Fibroblast of lung (primary cell): ENCODE results near the gene RARG. TPM values are rescaled to one million over a fixed set of nuclear protein-coding genes. Genes with fewer than 3 reads are reported as not detected.

ENCODE experiments used
- DNase-seq, 2 donors: peaks; one replicate each; pipeline versions ENCODE4 v3.0.0 to v3.0.0-alpha.2; 2010; ENCODE audit warnings: low read depth in 2 of 2
- H2AFZ ChIP-seq: 2 replicates; pipeline ENCODE4 v1.5.1; 2012; ENCODE audit warnings: low read length, control low read depth, inconsistent platforms
- H3K27ac ChIP-seq: 2 replicates; pipeline ENCODE4 v1.5.1; 2011; ENCODE audit warnings: low read length, control low read depth; ENCODE audit not compliant: insufficient read depth
- H3K27me3 ChIP-seq: 2 replicates; pipeline ENCODE4 v1.5.1; 2011; ENCODE audit warnings: mild to moderate bottlenecking, low read length; ENCODE audit not compliant: control insufficient read depth, insufficient read depth
- H3K36me3 ChIP-seq: 2 replicates; pipeline ENCODE4 v1.5.1; 2011; ENCODE audit warnings: low read length; ENCODE audit not compliant: control insufficient read depth, insufficient read depth
- H3K4me1 ChIP-seq: 2 replicates; pipeline ENCODE4 v1.5.1; 2011; ENCODE audit warnings: low read length; ENCODE audit not compliant: control insufficient read depth, insufficient read depth; ENCODE audit errors: extremely low read depth
- H3K4me2 ChIP-seq: 2 replicates; pipeline ENCODE4 v1.5.1; 2011; ENCODE audit warnings: low read length, control low read depth; ENCODE audit not compliant: insufficient read depth; ENCODE audit errors: extremely low read depth
- H3K4me3 ChIP-seq, 4 experiments: fragments of 200-600 bp in 1 of 4; sonication (generic) in 1 of 4; replicated peaks in 1 of 4; 2 replicates each; pipeline ENCODE4 v1.5.1; 2011 to 2016; ENCODE audit warnings: low read length in 4 of 4, low read depth in 3 of 4, mild to moderate bottlenecking in 3 of 4, control low read depth in 2 of 4, inconsistent platforms in 1 of 4, mixed read lengths in 1 of 4; ENCODE audit not compliant: insufficient read depth in 1 of 4; ENCODE audit errors: control extremely low read depth in 1 of 4
- H3K79me2 ChIP-seq: 2 replicates; pipeline ENCODE4 v1.5.1; 2012; ENCODE audit warnings: mild to moderate bottlenecking, low read length, inconsistent platforms; ENCODE audit not compliant: control insufficient read depth, insufficient read depth
- H3K9ac ChIP-seq: 2 replicates; pipeline ENCODE4 v1.5.1; 2011; ENCODE audit warnings: mild to moderate bottlenecking, low read length, control low read depth; ENCODE audit not compliant: insufficient read depth
- H3K9me3 ChIP-seq: 2 replicates; pipeline ENCODE4 v1.5.1; 2012; ENCODE audit warnings: low read depth, low read length; ENCODE audit not compliant: control insufficient read depth, insufficient read depth
- H4K20me1 ChIP-seq: 2 replicates; pipeline ENCODE4 v1.5.1; 2011; ENCODE audit warnings: low read length; ENCODE audit not compliant: control insufficient read depth, insufficient read depth; ENCODE audit errors: extremely low read depth
- CTCF ChIP-seq, 2 donors: IDR thresholded peaks in 1 of 2; conservative IDR thresholded peaks in 1 of 2; 1 replicate in 1 of 2; 2 replicates in 1 of 2; pipeline ENCODE4 v1.5.1; 2011 to 2012; ENCODE audit warnings: low read length in 2 of 2, control low read depth in 1 of 2, inconsistent platforms in 1 of 2, low read depth in 1 of 2, mild to moderate bottlenecking in 1 of 2
- EZH2 ChIP-seq: IDR thresholded peaks from 2 replicates; pipeline ENCODE4 v1.5.1; 2012; ENCODE audit warnings: low read length, control low read depth, mild to moderate bottlenecking; ENCODE audit errors: missing control alignments
- polyA plus RNA-seq, 2 donors: library from polyadenylated mRNA; depleted of rRNA in 1 of 2; stranded (reverse) in 1 of 2; unstranded in 1 of 2; fragments of >200 nt; gene quantifications; 2 replicates each; pipeline ENCODE4 v1.2.1, GENCODE V29; 2011 to 2012; ENCODE audit warnings: missing spikeins in 1 of 2
- total RNA-seq: library from RNA; depleted of rRNA; stranded (reverse); fragments of >200 nt; gene quantifications from 2 replicates; pipeline ENCODE4 v1.2.1, GENCODE V29; 2014

Gene RARG
- total and polyA plus RNA-seq, 2 donors (not counting 1 experiment from before 2014, with no cell fraction given), result 30.4 to 51.4 TPM

GRCh38 chr12:53200107-53200457, 31.9 kb downstream of the RARG start:
- no peak for DNase-seq
- Histone ChIP-seq H3K79me2 (no peaks in the 10 kb centered on the region), H2AFZ (no peak overlapping the region), H3K4me3 (no peak overlapping the region), H3K27ac (no peak overlapping the region), H3K9me3 (no peaks in the 10 kb centered on the region), H3K36me3 (no peaks in the 10 kb centered on the region), H3K9ac (no peak overlapping the region), H3K27me3 (no peaks in the 10 kb centered on the region), H3K4me2 (no peak overlapping the region), H3K4me1 (no peaks in the 10 kb centered on the region), H4K20me1 (no peaks in the 10 kb centered on the region)
- TF ChIP-seq EZH2 (no peak), CTCF (conservative IDR thresholded peaks at IDR 0.05 in 1 of 2, IDR thresholded peaks at IDR 0.05 in 1 of 2; ENCODE audit: low read depth in 1 of 2, low read length in 2 of 2) (no peak)

GRCh38 chr12:53199700-53200099, 32.3 kb downstream of the RARG start:
- no peak overlapping the region for H3K27ac ChIP-seq
- H3K9me3 ChIP-seq, result no peaks in the 10 kb centered on the region
- H3K4me1 ChIP-seq, result no peaks in the 10 kb centered on the region
- no peak overlapping the region for H3K4me3 ChIP-seq
- no peaks in the 10 kb centered on the region for H3K27me3 ChIP-seq
- TF ChIP-seq EZH2, result no peak
- no peak for TF ChIP-seq CTCF (conservative IDR thresholded peaks at IDR 0.05 in 1 of 2, IDR thresholded peaks at IDR 0.05 in 1 of 2; ENCODE audit: low read depth in 1 of 2, low read length in 2 of 2)
- H2AFZ ChIP-seq, result no peak overlapping the region
- no peak overlapping the region for H3K4me2 ChIP-seq
- H3K79me2 ChIP-seq, result no peaks in the 10 kb centered on the region
- H3K9ac ChIP-seq, result no peak overlapping the region
- DNase-seq, result no peak
- H4K20me1 ChIP-seq, result no peaks in the 10 kb centered on the region
- no peaks in the 10 kb centered on the region for H3K36me3 ChIP-seq

GRCh38 chr12:53198486-53199110, 33.4 kb downstream of the RARG start:
- no peaks in the 10 kb centered on the region for H3K9me3 ChIP-seq
- no peak overlapping the region for H3K9ac ChIP-seq
- no peak overlapping the region for H3K4me3 ChIP-seq
- no peak for DNase-seq
- no peaks in the 10 kb centered on the region for H3K27me3 ChIP-seq
- no peaks in the 10 kb centered on the region for H3K36me3 ChIP-seq
- H3K79me2 ChIP-seq, result no peaks in the 10 kb centered on the region
- no peak overlapping the region for H3K27ac ChIP-seq
- no peaks in the 10 kb centered on the region for H4K20me1 ChIP-seq
- H3K4me1 ChIP-seq, result no peaks in the 10 kb centered on the region
- no peak overlapping the region for H3K4me2 ChIP-seq
- TF ChIP-seq EZH2, result no peak
- no peak for TF ChIP-seq CTCF (conservative IDR thresholded peaks at IDR 0.05 in 1 of 2, IDR thresholded peaks at IDR 0.05 in 1 of 2; ENCODE audit: low read depth in 1 of 2, low read length in 2 of 2)
- H2AFZ ChIP-seq, result no peak overlapping the region
